ENCODE data around the gene NOSTRIN. TPM values are rescaled to one million over a fixed set of nuclear protein-coding genes. Genes with fewer than 3 reads are reported as not detected.

Gene NOSTRIN
- total RNA-seq, 1 experiment from 2014 or later: 0.68 TPM

GRCh38 chr2:168784993-168785392, 17.4 kb upstream of the NOSTRIN start:
- no peak overlapping the region for H3K4me2 ChIP-seq
- H2AFZ ChIP-seq: no peak overlapping the region
- no peaks in the 10 kb centered on the region for H3K4me1 ChIP-seq (replicated peaks; ENCODE audit: insufficient read depth)
- H4K20me1 ChIP-seq (ENCODE audit: insufficient read depth): no peaks in the 10 kb centered on the region
- no peaks in the 10 kb centered on the region for H3K27me3 ChIP-seq (ENCODE audit: insufficient read depth, low read depth)
- H3K9me2 ChIP-seq (ENCODE audit: insufficient read depth): no peaks in the 10 kb centered on the region
- H3F3A ChIP-seq (ENCODE audit: insufficient read depth, low read depth): no peaks in the 10 kb centered on the region
- H3K4me3 ChIP-seq: no peak overlapping the region
- TF ChIP-seq EZH2 (IDR thresholded peaks at IDR 0.05; ENCODE audit: low read depth) (no peak), CTCF (conservative IDR thresholded peaks at IDR 0.05) (no peak)
- H3K27ac ChIP-seq: no peak overlapping the region
- H3K36me3 ChIP-seq (ENCODE audit: low read depth): no peaks in the 10 kb centered on the region
- H3K79me2 ChIP-seq (ENCODE audit: low read depth): no peaks in the 10 kb centered on the region
- intact Hi-C loops (cut with micrococcal nuclease; ENCODE audit: unreplicated experiment): no loop called here
- DNase-seq: no peak
- no peaks in the 10 kb centered on the region for H3K9me3 ChIP-seq (ENCODE audit: insufficient read depth, low read depth)
- ChIA-PET CTCF (no interaction called here), POLR2A (ENCODE audit: unreplicated experiment) (no interaction called here)
- no TSS peak for BruUV-seq (replicated peaks)

- no peak overlapping the region for H2AFZ ChIP-seq
- ChIA-PET POLR2A (ENCODE audit: unreplicated experiment) (no interaction called here), CTCF (no interaction called here)
- no peaks in the 10 kb centered on the region for H3K27me3 ChIP-seq (ENCODE audit: insufficient read depth, low read depth)
- H3K4me3 ChIP-seq: no peak overlapping the region
- no peaks in the 10 kb centered on the region for H3K4me1 ChIP-seq (replicated peaks; ENCODE audit: insufficient read depth)
- no peaks in the 10 kb centered on the region for H4K20me1 ChIP-seq (ENCODE audit: insufficient read depth)
- H3K9me3 ChIP-seq (ENCODE audit: insufficient read depth, low read depth): no peaks in the 10 kb centered on the region
- H3K9me2 ChIP-seq (ENCODE audit: insufficient read depth): no peaks in the 10 kb centered on the region
- no peak overlapping the region for H3K4me2 ChIP-seq
- intact Hi-C loops (cut with micrococcal nuclease; ENCODE audit: unreplicated experiment): no loop called here
- no peak overlapping the region for H3K27ac ChIP-seq
- H3F3A ChIP-seq (ENCODE audit: insufficient read depth, low read depth): no peaks in the 10 kb centered on the region
- TF ChIP-seq EZH2 (IDR thresholded peaks at IDR 0.05; ENCODE audit: low read depth) (no peak), CTCF (conservative IDR thresholded peaks at IDR 0.05) (no peak)
- BruUV-seq (replicated peaks): no TSS peak
- no peaks in the 10 kb centered on the region for H3K79me2 ChIP-seq (ENCODE audit: low read depth)
- no peak for DNase-seq
- H3K36me3 ChIP-seq (ENCODE audit: low read depth): no peaks in the 10 kb centered on the region
Observed at GRCh38 chr2:168787098-168787781, 15.2 kb upstream of the NOSTRIN start.

DNA sequence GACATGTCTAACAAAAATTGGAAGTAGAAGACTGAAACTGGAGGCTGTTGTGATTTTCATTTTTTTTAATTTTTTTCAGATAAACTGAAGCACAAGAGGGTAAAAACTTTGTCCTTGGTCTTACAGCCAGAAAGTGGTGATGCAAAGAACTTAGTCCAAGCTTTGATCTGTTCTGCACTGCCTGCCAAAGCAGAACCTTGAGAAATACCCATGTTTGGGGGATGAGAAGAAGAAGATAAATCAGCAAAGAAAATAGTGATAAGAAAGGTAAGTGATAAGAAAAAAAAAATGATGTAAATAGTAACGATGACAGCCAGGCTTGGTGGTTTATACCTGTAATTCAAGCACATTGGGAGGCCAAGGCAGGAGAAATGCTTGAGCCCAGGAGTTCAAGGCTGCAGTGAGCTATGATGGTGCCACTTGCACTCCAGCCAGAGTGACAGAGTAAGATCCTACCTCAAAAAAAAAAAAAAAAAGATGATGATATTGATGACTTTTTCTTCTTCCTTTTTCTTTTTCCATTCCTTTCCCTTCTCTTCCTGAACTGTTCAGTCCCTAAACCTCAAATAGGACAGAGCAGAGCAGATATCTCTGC, 14.6 kb upstream of the NOSTRIN start:
- POLR2A ChIA-PET (ENCODE audit: unreplicated experiment): no interaction called here
- no peak overlapping the region for H3K4me3 ChIP-seq
- no peaks in the 10 kb centered on the region for H4K20me1 ChIP-seq (ENCODE audit: insufficient read depth)
- H3F3A ChIP-seq (ENCODE audit: insufficient read depth, low read depth): no peaks in the 10 kb centered on the region
- no peaks in the 10 kb centered on the region for H3K9me2 ChIP-seq (ENCODE audit: insufficient read depth)
- BruUV-seq (replicated peaks): no TSS peak
- no peaks in the 10 kb centered on the region for H3K9me3 ChIP-seq (ENCODE audit: insufficient read depth, low read depth)
- no peaks in the 10 kb centered on the region for H3K79me2 ChIP-seq (ENCODE audit: low read depth)
- no peak overlapping the region for H3K27ac ChIP-seq
- no peak for DNase-seq
- H3K4me2 ChIP-seq: no peak overlapping the region
- intact Hi-C loops (cut with micrococcal nuclease; ENCODE audit: unreplicated experiment): no loop called here
- H3K4me1 ChIP-seq (replicated peaks; ENCODE audit: insufficient read depth): no peaks in the 10 kb centered on the region
- CTCF ChIA-PET: no interaction called here
- no peaks in the 10 kb centered on the region for H3K36me3 ChIP-seq (ENCODE audit: low read depth)
- H3K27me3 ChIP-seq (ENCODE audit: insufficient read depth, low read depth): no peaks in the 10 kb centered on the region
- no peak for TF ChIP-seq EZH2 (IDR thresholded peaks at IDR 0.05; ENCODE audit: low read depth)
- TF ChIP-seq CTCF (conservative IDR thresholded peaks at IDR 0.05): no peak
- H2AFZ ChIP-seq: no peak overlapping the region
